IPS-20b (cell line): ENCODE results near the gene RBM45.
"Not testable (repeated sequence)": the region's sequence is repeated elsewhere in the genome, so short reads cannot be mapped to it uniquely, and the experiment has no call there.

Experiments used
- H3K27ac ChIP-seq: one replicate; pipeline ENCODE4 v1.5.1; 2013; ENCODE audit warnings: low read length
- H3K27me3 ChIP-seq: 2 replicates; pipeline ENCODE4 v1.6.1; 2013; ENCODE audit warnings: mild to moderate bottlenecking, low read length, inconsistent platforms; ENCODE audit not compliant: insufficient read depth
- H3K36me3 ChIP-seq: 2 replicates; pipeline ENCODE4 v1.6.1; 2013; ENCODE audit warnings: low read depth, mild to moderate bottlenecking, inconsistent platforms, low read length, moderate library complexity; ENCODE audit not compliant: insufficient read depth
- H3K4me1 ChIP-seq: 2 replicates; pipeline ENCODE4 v1.6.1; 2013; ENCODE audit warnings: mild to moderate bottlenecking, control low read depth, inconsistent platforms, low read length, moderate library complexity; ENCODE audit not compliant: insufficient read depth
- H3K4me3 ChIP-seq: 2 replicates; pipeline ENCODE4 v1.5.1; 2013; ENCODE audit warnings: mild to moderate bottlenecking, low read length, inconsistent platforms
- H3K9ac ChIP-seq: 2 replicates; pipeline ENCODE4 v1.6.1; 2013; ENCODE audit warnings: low read depth, mild to moderate bottlenecking, inconsistent platforms, low read length, moderate library complexity
- H3K9me3 ChIP-seq: 2 replicates; pipeline ENCODE4 v1.6.1; 2013; ENCODE audit warnings: mild to moderate bottlenecking, low read depth, low read length, inconsistent platforms; ENCODE audit not compliant: insufficient read depth

Gene RBM45

GRCh38 chr2:178076130-178076529 is 36.1 kb upstream of the RBM45 start:
- H3K9ac ChIP-seq = no peak overlapping the region
- H3K4me3 ChIP-seq = no peak overlapping the region
- no peaks in the 10 kb centered on the region for H3K36me3 ChIP-seq
- no peak overlapping the region for H3K27ac ChIP-seq
- peaks cover 37% of the 10 kb centered on the region for H3K27me3 ChIP-seq
- H3K4me1 ChIP-seq = no peaks in the 10 kb centered on the region
- H3K9me3 ChIP-seq = no peaks in the 10 kb centered on the region

GRCh38 chr2:178079279-178079678 is 33.0 kb upstream of the RBM45 start:
- H3K36me3 ChIP-seq, H3K4me3 ChIP-seq, H3K27ac ChIP-seq, H3K4me1 ChIP-seq, H3K9ac ChIP-seq, H3K9me3 ChIP-seq, H3K27me3 ChIP-seq: not testable (repeated sequence)

GRCh38 chr2:178082408-178083045 is 29.7 kb upstream of the RBM45 start:
- Histone ChIP-seq H3K4me3 (no peak overlapping the region), H3K9ac (no peak overlapping the region), H3K27me3 (no peaks in the 10 kb centered on the region), H3K36me3 (no peaks in the 10 kb centered on the region), H3K4me1 (peaks cover 7% of the 10 kb centered on the region; the same call in 1 of the 2 replicates), H3K9me3 (no peaks in the 10 kb centered on the region), H3K27ac (no peak overlapping the region)

- H3K9me3 ChIP-seq = no peaks in the 10 kb centered on the region
- no peak overlapping the region for H3K27ac ChIP-seq
- H3K4me1 ChIP-seq = peaks cover 7% of the 10 kb centered on the region; the same call in 1 of the 2 replicates
- no peaks in the 10 kb centered on the region for H3K27me3 ChIP-seq
- H3K4me3 ChIP-seq = no peak overlapping the region
- H3K9ac ChIP-seq = no peak overlapping the region
- no peaks in the 10 kb centered on the region for H3K36me3 ChIP-seq
Measured at GRCh38 chr2:178084273-178084672, 28.0 kb upstream of the RBM45 start.

- no peaks in the 10 kb centered on the region for H3K36me3 ChIP-seq
Measured at GRCh38 chr2:178088774-178089270, 23.4 kb upstream of the RBM45 start.

GRCh38 chr2:178093471-178093870 is 18.8 kb upstream of the RBM45 start:
- no peak overlapping the region for H3K4me3 ChIP-seq
- H3K27me3 ChIP-seq = no peaks in the 10 kb centered on the region
- H3K9ac ChIP-seq = no peak overlapping the region
- no peak overlapping the region for H3K27ac ChIP-seq
- no peaks in the 10 kb centered on the region for H3K36me3 ChIP-seq
- H3K4me1 ChIP-seq = no peaks in the 10 kb centered on the region
- no peaks in the 10 kb centered on the region; the same call in 1 of the 2 replicates for H3K9me3 ChIP-seq

More at GRCh38 chr2:178088774-178089270, 23.4 kb upstream of the RBM45 start:
- no peak overlapping the region for H3K9ac ChIP-seq
- no peaks in the 10 kb centered on the region for H3K9me3 ChIP-seq
- no peak overlapping the region for H3K4me3 ChIP-seq
- no peaks in the 10 kb centered on the region for H3K27me3 ChIP-seq
- H3K27ac ChIP-seq = no peak overlapping the region
- H3K4me1 ChIP-seq = no peaks in the 10 kb centered on the region

- no peaks in the 10 kb centered on the region for H3K27me3 ChIP-seq
Measured at GRCh38 chr2:178101321-178102079, 10.7 kb upstream of the RBM45 start.

GRCh38 chr2:178105566-178105965 is 6.7 kb upstream of the RBM45 start:
- H3K9ac ChIP-seq = no peak overlapping the region
- H3K9me3 ChIP-seq = no peaks in the 10 kb centered on the region
- H3K36me3 ChIP-seq = no peaks in the 10 kb centered on the region
- no peaks in the 10 kb centered on the region for H3K27me3 ChIP-seq
- H3K27ac ChIP-seq = no peak overlapping the region
- no peaks in the 10 kb centered on the region for H3K4me1 ChIP-seq
- H3K4me3 ChIP-seq = no peak overlapping the region

More at GRCh38 chr2:178101321-178102079, 10.7 kb upstream of the RBM45 start:
- Histone ChIP-seq H3K9ac (no peak overlapping the region), H3K27ac (no peak overlapping the region), H3K9me3 (no peaks in the 10 kb centered on the region), H3K4me3 (no peak overlapping the region), H3K36me3 (no peaks in the 10 kb centered on the region), H3K4me1 (no peaks in the 10 kb centered on the region)

GRCh38 chr2:178106053-178106452 is 6.2 kb upstream of the RBM45 start:
- Histone ChIP-seq H3K27me3 (no peaks in the 10 kb centered on the region), H3K27ac (no peak overlapping the region), H3K9ac (no peak overlapping the region)

GRCh38 chr2:178108176-178108575 is 4.1 kb upstream of the RBM45 start:
- no peaks in the 10 kb centered on the region; the same call in 1 of the 2 replicates for H3K4me1 ChIP-seq
- no peaks in the 10 kb centered on the region for H3K27me3 ChIP-seq
- H3K36me3 ChIP-seq = no peaks in the 10 kb centered on the region
- H3K9ac ChIP-seq = no peak overlapping the region
- no peak overlapping the region for H3K27ac ChIP-seq
- no peaks in the 10 kb centered on the region for H3K9me3 ChIP-seq
- no peak overlapping the region for H3K4me3 ChIP-seq

More at GRCh38 chr2:178106053-178106452, 6.2 kb upstream of the RBM45 start:
- Histone ChIP-seq H3K36me3 (no peaks in the 10 kb centered on the region), H3K9me3 (no peaks in the 10 kb centered on the region), H3K4me3 (no peak overlapping the region), H3K4me1 (no peaks in the 10 kb centered on the region)

GRCh38 chr2:178109813-178110212 is 2.4 kb upstream of the RBM45 start:
- Histone ChIP-seq H3K9me3 (no peaks in the 10 kb centered on the region), H3K9ac (no peak overlapping the region), H3K4me3 (no peak overlapping the region), H3K36me3 (no peaks in the 10 kb centered on the region), H3K27me3 (no peaks in the 10 kb centered on the region), H3K27ac (no peak overlapping the region), H3K4me1 (no peaks in the 10 kb centered on the region; the same call in none of the 2 replicates)

GRCh38 chr2:178110681-178111080 is 1.6 kb upstream of the RBM45 start:
- no peak overlapping the region for H3K9ac ChIP-seq
- H3K36me3 ChIP-seq = no peaks in the 10 kb centered on the region
- H3K27ac ChIP-seq = no peak overlapping the region
- no peaks in the 10 kb centered on the region for H3K9me3 ChIP-seq
- no peaks in the 10 kb centered on the region for H3K27me3 ChIP-seq
- H3K4me1 ChIP-seq = no peaks in the 10 kb centered on the region; the same call in none of the 2 replicates
- no peak overlapping the region for H3K4me3 ChIP-seq
